GM12874 (cell line): ENCODE measurements around the gene CFAP58.

Source experiments
- TF ChIP-seq, protein P1 (sequence below): IDR thresholded peaks from 2 replicates; pipeline ENCODE4 v1.5.1; 2011; ENCODE audit warnings: low read depth, mild to moderate bottlenecking, control low read depth, low read length, moderate library complexity; ENCODE audit not compliant: insufficient read depth

Gene CFAP58

DNA sequence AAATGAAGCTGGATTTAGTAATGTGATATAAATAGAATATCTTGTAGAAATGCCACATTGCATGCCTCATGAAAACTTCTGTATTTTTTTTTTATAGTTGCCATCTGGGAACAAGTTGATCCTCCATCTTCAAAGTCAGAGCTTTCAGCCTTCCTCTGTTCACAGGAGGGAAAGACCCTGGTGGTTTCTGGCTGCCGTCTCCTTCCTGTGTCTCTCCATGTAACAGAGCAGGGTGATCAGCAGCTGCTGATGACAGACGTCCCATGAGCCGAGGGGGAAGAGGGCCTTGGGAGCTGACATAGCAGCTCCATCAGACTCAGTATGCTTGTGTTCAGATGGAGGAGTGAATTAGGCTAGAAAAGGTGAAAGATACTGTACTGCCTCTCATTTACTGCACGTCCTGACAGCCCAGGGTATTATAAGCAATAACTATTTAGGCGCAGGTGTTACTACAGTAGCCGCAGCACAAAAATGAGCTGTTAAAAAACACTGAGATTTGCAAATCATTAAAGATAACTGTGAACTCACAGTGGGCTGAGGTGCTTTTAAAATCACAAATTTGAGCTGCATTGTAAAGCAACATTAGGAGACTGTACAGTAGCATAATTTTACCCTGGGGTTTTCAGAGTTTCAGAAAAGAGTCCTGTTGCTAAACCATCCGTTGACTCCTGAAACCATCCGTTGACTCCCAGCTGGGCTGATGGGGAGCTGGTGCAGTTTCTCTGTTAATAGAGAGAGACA is 103.3 kb downstream of the CFAP58 start:
- TF ChIP-seq, protein P1, sequence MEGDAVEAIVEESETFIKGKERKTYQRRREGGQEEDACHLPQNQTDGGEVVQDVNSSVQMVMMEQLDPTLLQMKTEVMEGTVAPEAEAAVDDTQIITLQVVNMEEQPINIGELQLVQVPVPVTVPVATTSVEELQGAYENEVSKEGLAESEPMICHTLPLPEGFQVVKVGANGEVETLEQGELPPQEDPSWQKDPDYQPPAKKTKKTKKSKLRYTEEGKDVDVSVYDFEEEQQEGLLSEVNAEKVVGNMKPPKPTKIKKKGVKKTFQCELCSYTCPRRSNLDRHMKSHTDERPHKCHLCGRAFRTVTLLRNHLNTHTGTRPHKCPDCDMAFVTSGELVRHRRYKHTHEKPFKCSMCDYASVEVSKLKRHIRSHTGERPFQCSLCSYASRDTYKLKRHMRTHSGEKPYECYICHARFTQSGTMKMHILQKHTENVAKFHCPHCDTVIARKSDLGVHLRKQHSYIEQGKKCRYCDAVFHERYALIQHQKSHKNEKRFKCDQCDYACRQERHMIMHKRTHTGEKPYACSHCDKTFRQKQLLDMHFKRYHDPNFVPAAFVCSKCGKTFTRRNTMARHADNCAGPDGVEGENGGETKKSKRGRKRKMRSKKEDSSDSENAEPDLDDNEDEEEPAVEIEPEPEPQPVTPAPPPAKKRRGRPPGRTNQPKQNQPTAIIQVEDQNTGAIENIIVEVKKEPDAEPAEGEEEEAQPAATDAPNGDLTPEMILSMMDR: no peak

DNA sequence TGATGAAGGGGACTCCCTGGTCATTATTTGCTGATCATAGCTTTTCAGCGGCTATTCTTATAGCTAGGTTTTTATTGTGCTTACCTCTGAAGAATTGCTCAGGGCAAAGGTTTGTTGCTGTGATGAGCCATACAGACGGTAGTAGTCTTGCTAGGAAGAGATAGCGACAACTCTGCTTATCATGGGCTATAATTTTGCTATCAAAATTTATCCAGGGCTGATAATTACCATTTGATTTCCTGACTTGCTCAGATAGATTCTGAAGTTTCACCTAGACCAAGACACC is 103.9 kb downstream of the CFAP58 start:
- TF ChIP-seq, protein P1: no peak

GRCh38 chr10:104472505-104472904 is 118.9 kb downstream of the CFAP58 start:
- TF ChIP-seq, protein P1: no peak

- TF ChIP-seq, protein P1: no peak
These were observed 119.5 kb downstream of the CFAP58 start for GRCh38 chr10:104472957-104473745.

DNA sequence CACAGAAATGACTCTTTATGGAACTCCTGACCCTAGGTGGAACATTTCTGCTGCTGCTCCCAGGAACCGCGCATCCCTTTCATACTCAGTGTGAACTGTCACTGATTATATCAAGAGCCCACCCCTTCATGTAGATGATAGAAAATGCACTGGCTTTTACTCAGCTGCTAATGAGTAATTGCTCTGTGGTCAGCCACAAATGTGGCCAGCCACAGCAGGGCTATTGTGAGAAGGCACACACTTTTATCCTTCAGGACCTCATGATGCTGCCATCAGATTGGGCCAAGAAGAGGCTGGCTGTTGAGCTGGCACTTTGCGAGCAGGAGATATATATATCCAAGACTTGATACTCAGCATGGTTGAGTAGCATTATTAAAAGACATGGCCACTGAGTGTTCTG is 124.7 kb downstream of the CFAP58 start:
- TF ChIP-seq, protein P1: no peak

- TF ChIP-seq, protein P1: no peak
These were observed 126.4 kb downstream of the CFAP58 start for GRCh38 chr10:104479906-104480593.

DNA sequence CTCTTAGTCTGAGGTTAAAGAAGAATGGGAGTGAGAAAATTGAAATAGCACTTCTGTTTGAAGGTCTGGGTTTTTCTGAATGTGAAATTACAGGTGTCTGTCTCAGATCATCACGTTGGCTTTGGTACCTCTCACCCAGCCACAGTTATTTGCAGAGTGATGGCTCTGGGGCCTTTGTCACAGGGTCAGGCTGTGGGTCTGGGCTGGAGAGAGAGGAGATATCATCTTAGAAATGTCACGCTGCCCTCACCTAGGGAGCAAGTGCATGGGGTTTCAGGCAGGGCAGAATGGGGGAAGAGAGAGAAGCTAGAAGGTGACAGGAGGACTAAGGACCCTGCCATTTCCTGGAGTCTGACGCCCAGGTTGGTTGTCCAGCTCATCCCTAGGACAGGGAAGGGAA is 127.2 kb downstream of the CFAP58 start:
- TF ChIP-seq, protein P1: no peak
